NK-92 (cell line): ENCODE results near the gene BPIFB2.
"Not testable (repeated sequence)": the region's sequence is repeated elsewhere in the genome, so short reads cannot be mapped to it uniquely, and the experiment has no call there.

Experiments used
- DNase-seq: peaks from one replicate; lab custom pipeline; 2025; ENCODE audit not compliant: unreplicated experiment; lab: John Stamatoyannopoulos, UW

The BPIFB2 gene

DNA sequence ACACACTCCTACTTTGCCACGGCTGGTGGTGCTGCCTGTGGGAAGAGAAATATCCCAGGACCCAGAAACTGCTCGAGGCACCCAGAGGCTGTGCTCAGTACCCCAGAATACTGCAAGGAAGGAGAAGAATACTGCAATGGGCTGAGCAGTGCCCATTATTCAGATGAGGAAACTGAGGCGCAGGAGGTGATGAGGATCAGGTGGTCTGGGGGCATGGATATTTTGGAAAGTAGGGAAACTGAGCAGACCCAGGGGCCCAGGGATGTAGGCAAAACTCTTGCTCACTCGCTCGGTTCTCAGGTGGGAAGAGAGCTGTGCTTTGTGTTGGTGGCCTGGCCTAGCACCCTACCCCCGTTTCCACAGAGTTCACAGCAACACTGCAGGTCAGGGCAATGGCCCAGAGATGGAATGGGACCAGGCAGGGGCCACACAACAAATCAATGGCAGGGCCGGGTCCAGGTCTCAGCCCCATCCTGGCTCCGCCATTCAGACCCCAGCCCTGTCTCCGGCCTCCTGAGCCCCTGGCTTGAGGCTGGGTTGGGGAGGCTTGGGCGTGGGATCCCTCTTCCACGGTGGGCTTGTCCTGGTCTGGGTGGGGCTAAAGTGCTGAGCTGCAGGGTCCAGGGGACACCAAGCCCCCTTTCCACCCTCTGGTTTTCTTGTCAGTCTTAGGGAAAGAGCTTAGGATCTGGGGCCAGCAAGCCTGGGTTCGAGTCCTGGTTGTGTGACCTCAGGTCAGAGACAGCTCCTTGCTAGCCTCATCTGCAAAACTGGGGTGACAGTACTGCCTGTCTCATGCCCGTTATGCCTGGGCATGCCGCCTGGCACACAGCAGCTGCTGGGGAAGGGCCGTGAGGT, 37.2 kb upstream of the BPIFB2 start:
- no peak for DNase-seq

DNA sequence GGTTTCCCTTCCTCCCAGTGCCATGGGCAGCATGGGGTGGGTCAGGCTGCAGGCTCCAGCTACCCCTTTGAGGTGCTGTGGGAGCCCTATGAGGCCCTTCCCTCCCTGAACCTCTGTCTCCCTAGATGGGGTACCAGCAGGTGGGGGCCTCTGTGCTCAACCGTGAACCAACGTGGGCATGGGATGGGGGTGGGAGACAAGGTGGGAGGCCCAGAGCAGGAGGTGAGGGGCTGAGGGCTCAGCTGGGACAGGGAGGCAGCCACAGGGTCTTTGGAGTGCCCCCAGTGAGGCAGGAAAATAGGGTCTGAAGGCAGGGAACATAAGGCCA, 36.6 kb upstream of the BPIFB2 start:
- no peak for DNase-seq

DNA sequence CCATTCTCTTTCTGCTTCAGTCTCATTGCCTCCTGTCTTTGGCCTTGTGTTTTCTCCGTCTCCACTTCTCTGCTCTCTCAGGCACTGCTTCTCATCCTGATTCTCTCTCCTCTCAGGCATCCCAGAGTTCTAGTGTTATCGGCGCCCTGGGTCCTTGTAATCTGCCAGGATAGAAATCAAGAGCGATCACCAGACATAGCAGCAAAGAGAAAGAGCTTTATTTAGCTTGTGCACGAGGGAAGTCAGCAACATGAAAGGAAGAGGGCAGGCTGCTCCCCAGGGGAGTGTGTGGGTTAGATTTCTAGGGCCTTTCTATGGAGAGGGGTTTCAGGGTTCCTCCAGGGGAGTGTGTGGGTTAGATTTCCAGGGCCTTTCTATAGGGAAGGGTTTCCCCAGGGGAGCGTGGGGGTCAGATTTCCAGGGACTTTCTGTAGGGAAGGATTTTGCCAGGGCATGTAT, 35.8 kb upstream of the BPIFB2 start:
- no peak for DNase-seq

DNA sequence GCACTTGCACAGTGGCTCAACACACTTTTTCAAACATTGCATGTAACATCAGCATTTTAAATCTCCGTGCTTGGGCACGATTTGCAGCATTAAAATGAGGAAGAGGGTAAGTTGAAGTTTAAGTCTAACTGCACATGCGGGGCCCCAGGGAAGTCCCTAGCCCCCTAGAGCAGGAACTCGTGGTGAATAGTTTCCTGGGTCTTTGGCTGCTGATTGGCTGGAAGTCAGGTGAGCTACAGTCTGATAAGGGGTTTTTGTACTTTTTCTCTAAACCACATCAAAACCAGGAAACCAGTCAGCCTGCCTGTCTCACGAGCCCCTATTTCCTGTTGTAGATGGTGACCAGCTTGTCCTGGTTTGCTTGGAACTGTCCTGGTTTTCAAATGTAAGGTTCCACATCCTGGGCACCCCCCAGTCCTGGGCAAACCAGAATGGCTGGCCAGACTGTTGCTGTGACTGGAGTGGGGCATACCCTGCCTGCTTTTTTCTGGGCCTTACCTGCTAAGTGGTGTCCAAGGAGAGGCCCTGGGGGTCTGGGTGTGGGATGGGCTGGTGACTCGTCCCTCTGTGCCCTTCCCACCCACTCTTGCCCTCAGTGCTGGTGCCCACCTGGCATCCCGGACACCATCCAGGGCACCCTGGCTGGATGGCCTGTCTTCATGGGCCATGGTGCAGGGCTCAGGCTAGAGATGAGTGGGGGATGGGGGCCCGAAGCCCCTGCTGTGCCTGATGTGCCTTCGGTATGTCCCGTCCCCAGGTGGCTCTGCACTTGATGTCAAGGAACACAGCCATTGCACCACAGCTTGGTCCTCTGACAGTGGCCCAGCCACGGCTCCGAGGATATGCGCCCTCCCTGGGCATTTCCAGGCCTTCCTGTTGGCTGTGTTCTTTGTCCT, 35.1 kb upstream of the BPIFB2 start:
- peak; percentile 44 for DNase-seq

DNA sequence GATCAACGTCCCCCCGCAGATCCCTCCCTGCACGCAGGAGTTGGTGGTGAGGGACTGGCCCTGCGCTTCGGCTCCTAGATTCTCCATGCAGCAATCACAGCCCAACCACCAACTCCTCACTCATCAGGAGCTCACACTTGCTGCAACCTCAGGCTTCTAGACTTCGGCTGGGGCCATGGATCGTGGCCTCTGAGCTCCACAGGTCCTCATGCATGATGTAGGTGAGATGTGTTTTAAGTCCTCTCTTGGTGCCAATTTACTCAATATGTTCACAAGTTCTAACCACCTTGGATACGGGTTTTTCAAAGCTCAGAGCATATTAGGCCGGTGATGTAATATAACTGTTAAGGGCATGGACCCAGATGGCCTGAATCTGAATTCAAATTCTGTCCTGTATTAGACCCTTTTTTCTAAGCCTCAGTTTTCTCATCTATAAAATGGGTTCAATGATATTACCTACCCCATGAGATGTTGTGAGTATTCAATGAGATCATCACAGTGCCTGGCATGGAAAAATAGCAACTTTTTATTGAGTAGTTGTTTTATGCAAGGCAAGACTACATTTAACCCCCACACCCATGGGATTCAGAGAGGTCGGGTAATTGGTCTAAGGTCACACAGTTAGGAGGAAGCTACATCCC, 34.3 kb upstream of the BPIFB2 start:
- DNase-seq: no peak

DNA sequence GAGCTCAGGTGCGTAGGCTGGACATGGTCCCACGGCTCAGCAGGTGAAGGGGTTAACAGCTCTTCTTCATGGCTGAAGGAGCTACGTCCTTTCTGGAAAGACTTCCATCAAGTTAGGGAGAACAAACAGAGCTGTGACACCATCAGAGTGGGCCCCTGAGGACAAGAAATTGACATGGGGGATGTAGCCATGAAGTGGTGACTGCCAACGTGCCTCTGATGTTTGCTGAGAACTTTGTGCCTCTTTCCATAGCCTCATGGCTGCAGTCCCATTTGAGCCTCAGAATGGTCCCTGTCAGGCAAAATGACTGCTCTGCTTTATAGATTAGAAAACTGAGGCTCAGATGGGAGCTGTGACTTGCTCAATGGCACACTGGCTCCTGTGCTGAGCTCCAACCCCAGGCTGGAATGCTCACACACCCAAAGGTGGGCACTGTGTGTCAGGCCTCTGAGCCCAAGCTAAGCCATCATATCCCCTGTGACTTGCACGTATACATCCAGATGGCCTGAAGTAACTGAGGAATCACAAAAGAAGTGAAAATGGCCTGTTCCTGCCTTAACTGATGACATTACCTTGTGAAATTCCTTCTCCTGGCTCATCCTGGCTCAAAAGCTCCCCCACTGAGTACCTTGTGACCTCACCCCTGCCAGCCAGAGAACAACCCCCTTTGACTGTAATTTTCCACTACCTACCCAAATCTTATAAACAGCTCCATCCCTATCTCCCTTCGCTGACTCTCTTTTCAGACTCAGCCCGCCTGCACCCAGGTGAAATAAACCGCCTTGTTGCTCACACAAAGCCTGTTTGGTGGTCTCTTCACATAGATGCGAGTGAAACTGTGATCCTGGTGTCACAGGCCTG, 33.1 kb upstream of the BPIFB2 start:
- not testable (repeated sequence) for DNase-seq

DNA sequence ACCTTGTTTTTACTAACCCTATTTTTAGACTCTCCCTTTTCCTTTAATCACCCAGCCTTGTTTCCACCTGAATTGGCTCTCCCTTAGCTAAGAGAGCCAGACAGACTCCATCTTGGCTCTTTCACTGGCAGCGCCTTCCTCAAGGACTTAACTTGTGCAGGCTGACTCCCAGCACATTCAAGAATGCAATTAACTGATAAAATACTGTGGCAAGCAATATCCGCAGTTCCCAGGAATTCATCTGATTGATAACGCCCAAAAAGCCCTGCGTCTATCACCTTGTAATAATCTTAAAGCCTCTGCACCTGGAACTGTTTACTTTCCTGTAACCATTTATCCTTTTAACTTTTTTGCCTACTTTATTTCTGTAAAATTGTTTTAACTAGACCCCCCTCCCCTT, 32.4 kb upstream of the BPIFB2 start:
- not testable (repeated sequence) for DNase-seq

DNA sequence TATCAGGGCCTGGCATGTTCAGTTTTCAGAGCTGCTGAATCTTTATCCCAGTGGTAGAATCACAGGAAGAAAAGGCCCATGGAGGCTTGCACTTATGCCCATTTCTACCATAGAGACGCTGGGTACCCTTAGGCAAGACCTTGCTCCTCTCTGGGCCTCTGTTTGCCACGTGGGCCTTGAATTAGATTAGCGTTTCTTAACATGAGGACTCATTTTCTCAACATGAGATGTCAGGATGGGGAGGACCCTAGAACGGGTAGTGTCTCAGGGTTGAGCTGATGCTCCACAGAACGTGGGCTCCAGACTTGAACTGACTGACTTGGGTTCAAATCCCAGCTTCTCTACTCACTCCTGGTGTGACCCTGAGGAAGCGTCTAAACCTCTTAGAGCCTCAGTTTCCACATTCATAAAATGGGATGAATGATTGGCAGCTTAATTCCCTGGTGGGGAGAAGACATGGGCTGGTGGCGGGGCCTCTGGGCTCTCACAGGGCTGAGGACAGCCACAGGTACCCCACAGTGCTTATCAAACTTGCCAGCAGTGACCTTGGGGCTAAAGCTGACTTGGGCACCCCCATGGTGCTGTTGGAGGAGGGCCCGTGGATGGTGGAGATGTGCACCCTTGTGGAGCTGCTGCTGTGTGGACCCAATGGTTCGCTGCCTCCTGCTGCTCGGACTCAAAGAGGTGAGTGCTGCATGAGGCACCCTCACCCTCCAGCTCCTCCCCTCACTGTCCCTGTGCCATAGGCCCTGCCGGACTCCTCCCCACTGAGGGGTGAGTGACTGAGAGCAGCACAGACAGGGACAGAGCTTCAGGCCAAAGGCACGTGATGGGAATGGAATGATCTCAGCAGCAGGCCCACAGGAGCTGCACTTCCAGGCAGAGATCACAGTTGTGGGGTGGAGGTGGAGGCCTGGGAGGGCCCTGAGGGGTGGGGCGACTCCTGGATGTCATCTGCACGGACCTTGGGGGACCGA, 31.5 kb upstream of the BPIFB2 start:
- DNase-seq: no peak

DNA sequence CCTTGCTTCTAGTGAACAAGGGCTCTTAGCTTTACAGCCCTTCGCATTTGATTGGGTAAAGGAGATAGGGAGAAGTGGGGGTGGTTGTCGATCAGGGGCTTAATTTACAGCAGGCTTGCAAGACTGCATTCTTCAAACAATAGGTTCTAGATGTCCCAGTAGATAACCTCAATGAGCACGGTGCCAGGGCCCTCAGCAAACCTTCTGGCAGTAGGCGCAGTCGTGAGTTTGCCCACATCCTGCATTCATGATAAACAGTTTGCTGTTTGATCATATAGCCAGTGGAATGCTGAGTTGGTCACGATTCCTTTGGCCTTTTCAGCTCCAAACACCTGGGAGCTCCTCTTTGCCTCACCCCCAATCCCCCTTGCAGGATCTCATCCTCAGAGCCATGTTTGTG, 30.8 kb upstream of the BPIFB2 start:
- no peak for DNase-seq

DNA sequence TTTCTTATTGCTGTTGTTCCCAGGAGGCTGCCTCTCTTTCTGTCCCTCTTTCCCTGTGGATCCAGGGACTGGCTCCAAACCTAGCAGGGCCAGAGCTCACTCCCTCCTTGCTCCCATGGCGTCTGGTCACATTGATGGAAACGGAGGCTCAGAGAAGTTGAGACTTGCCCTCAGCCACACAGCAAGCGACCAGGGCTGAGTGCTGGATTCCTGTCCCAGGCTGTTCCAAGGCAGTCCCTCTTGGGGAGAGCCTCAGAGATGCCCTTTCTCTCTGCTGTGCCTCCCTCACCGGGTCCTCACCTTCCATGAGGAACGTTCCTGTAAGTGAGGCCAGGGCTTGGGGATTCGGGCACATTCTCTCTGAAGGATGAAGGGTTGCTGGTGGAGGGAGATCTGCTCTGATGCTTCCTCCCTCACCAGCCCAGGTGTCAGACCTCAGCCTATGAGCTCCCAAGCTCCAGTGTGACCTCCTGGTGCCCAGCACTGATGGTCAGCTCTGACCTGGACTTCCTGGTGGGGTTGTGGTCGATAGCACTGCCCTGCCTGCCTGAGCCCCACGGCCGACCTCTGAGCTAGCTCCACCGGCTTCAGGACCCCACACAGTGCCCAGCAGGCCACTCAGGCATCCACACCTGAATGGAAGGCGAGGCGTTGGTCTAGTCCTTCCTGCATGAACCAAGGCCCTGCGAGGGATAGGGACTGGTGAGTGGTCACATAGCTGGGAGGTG, 30.1 kb upstream of the BPIFB2 start:
- no peak for DNase-seq

DNA sequence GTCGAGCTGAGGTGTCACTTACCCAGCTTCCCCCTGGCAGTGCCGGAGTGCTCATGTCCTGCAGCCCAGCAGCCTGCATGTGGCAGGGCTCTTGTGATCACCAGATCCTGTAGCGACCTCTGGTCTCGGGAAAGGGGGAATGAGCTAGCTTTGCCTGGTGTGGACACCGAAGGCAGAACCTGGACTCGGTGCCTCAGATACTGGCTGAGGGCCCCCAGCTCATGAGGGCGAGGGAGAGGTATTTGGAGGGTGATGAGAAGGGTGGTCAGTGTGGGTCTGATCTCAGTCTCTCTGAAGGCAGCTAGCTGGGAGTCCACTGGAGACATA, 29.5 kb upstream of the BPIFB2 start:
- no peak for DNase-seq

DNA sequence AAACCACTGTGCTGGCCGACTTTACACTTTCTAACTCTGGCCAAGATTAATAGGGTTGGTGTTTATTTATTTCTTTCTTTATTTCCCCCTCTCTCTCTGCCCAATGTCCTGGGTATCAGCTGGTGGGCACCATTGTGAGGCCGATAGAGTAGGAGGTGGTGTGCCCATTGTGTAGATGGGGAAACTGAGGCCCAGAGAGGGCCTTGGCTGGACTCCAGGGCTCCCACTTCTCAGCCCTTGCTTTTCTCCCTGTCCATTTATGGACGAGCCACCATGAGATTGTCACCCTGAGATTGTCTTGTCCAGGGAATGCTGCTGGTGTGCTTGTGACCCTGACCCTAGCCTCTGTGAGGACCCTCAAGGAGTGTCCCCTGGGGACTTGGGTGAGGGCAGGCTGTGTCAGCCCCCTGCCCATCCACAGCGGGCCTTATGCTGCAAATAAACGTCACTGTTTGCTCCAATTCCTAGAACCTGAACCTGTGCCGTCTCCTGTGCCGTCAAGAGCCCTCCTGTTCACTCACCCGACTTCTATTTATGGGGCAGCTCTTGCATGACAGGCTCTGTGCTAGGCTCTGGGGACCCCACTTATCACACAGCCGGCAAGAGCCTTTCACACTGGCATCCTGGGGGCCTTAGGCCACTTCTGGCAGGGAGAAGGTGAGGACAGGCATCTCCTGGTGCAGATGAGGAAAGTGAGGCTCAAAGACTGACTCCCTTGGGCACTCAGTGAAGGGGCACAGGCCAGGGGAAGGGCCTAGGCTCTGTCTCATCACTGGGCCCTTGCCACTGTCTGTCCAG, 28.1 kb upstream of the BPIFB2 start:
- no peak for DNase-seq

DNA sequence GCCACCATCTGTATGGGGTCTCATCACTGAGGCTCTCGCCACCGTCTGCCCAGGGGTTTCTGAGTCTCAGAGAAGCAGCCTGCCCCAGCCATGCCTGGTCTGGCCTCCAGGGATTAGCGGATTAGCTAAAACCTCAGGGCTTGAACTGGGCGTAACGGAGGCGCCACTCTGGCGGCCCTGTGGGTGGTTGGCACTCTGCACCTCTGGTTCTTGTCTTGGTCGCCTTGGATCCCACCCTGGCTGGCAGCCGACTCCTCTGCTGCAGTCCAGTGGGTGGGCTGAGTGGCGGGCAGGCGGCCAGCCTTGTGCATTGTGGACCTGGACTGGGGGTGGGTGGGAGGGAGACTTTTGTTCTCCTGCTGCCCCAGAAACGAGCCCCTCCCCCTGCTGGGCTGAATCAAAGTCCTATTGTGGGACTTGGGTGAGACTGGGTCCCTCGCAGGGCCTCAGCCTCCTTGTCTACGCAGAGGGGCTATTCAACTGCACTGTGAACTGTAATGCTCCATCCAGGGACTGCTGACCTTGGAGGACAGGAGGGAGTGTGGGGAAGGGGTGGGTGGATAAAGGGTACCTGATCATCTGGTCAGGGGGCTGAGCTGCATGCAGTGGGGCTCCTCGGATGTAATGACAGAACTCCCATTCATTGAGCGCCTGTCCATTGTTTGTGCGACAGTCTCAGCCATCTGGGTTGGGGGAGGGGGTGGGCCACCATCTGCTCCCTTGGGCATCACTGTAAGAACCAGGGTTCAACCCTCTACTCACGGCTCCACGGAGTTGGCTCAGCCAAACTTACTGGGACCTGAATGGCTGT, 27.2 kb upstream of the BPIFB2 start:
- no peak for DNase-seq

DNA sequence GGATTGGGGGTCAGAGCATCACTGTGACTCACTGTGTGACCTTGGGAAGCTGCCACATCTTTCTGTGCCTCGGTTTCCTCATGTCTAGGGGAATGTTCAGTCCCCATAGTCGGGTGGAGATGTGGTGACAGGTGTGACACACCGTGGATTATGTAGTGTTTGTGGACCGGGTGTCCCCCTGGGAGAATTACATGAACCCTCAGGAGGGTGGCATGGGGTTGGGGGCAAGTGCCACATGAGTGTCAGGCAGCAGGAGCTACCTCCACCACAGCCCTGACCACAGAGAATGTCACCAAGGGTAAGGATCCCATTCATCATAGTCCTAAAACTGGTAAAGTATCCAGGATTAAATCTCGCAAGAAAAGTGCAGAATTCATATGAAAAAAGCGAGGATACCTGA, 26.5 kb upstream of the BPIFB2 start:
- no peak for DNase-seq

DNA sequence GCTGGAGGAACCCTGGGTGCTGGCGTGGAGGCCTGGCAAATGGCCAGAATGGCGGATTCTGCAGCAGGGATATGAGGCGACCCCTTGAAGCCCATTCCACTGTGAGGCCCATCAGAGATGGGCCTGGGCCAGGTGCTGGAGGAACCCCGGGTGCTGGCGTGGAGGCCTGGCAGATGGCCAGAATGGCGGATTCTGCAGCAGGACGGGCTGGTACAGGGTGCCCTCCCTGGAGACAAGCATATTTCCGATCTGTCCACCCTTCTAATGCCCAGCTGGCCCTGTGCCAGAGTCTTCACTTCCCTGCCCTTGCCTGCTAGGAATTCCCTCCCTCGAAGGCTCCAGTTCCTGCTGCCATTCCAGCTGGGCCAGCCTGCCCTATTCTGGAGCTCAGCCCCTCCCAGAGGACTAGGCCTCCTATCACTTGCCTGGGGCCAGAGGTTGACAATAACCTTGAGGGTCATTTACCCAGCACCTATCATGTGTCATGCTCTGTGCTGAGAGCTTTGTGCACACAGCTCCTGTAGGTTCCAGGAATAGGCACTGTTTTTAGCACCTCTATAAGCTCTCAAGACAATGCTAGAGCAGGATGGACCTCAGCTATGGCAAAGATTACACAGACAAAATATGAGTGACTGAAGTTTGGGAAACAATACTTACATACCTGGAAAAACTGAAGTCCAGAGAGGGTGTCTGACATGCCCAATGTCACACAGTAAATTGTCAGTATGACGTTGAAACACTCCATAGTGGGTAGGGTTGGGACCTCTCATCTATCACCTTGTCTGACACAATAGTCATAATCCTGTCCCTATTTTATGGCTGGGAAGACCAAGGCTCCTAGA, 24.7 kb upstream of the BPIFB2 start:
- DNase-seq: no peak

DNA sequence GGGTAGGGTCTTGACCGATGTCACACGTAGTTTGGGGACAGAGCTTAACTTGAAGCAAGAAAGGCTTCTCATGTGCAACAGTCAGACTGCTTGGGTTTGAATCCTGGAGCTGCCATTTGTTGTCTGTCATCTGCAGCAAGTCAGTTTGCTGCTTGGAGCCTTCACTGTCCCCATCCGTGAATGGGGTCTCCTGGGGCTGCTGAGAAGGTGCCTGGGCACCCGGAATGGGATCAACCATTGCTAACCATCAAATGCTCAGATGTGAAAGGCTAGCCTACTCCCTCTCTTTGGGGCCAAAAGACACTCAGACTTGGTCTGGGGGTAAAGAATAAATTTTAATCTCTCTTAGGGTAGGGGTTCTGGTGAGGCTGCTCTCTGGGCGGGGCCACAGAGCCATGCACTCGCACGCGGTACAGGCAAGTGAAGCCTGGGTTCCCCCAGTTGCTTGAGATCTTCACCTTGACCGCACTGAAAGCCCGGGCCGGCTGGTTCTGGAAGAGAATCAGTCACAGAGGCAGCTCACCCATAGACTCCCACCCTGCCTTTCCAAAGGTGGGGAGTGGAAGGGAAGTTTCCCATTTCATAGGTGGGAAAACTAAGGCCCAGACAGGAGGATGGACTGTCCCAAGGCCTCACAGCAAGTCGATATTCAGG, 23.9 kb upstream of the BPIFB2 start:
- no peak for DNase-seq
